HG03460 (cell line): Measurements from ENCODE around the gene PRPH2.
"Not testable (repeated sequence)": the region's sequence is repeated elsewhere in the genome, so short reads cannot be mapped to it uniquely, and the experiment has no call there.

Source experiments
- ATAC-seq: cut with Tn5 transposase; IDR thresholded peaks from one replicate; pipeline ENCODE4 v1.9.1; 2021; ENCODE audit not compliant: unreplicated experiment

Gene PRPH2

GRCh38 chr6:42742116-42742894 is 19.9 kb upstream of the PRPH2 start:
- no peak for ATAC-seq

GRCh38 chr6:42740725-42741124 is 18.3 kb upstream of the PRPH2 start:
- ATAC-seq: no peak

DNA sequence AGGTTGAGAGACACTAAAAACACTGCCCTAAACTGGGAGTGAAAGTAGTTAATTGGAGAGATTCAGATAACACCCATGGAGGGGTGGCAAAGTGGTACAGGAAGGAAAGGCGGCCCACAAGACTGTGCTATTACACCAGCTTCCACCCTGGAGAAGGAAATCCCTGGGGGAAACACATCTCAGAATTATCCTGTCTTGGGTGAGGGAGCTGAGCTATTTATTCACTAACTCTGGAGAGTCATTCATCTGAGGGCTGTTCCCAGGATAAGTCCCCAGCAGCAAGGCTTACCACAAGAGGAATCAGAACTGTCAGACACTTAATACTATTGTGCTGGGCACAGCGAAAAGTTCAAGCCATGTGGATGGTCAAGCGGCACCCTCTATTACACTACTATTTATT is 13.6 kb upstream of the PRPH2 start:
- no peak for ATAC-seq

GRCh38 chr6:42733867-42734481 is 11.6 kb upstream of the PRPH2 start:
- ATAC-seq: not testable (repeated sequence)

- ATAC-seq: no peak
These were observed 7.3 kb upstream of the PRPH2 start for GRCh38 chr6:42729731-42730130.

- ATAC-seq: no peak
These were observed 5.2 kb upstream of the PRPH2 start for GRCh38 chr6:42727627-42728026.

DNA sequence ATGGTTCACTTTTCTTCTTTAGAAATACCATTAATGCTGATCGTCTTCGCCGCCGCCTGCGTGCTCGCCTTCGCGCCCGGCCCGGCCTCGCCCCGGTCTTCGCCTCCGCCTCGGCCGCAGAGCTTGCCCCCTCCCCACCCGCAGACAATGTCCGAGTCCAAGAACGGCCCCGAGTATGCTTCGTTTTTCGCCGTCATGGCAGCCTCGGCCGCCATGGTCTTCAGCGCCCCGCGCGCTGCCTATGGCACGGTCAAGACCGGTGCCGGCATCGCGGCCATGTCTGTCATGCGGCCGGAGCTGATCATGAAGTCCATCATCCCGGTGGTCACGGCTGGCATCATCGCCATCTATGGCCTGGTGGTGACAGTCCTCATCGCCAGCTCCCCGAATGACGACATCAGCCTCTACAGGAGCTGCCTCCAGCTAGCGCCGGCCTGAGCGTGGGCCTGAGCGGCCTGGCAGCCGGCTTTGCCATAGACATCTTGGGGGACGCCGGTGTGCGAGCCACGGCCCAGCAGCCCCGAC is 4.8 kb upstream of the PRPH2 start:
- no peak for ATAC-seq

- ATAC-seq: peak; percentile 87
These were observed 4.2 kb upstream of the PRPH2 start for GRCh38 chr6:42726485-42727086.

DNA sequence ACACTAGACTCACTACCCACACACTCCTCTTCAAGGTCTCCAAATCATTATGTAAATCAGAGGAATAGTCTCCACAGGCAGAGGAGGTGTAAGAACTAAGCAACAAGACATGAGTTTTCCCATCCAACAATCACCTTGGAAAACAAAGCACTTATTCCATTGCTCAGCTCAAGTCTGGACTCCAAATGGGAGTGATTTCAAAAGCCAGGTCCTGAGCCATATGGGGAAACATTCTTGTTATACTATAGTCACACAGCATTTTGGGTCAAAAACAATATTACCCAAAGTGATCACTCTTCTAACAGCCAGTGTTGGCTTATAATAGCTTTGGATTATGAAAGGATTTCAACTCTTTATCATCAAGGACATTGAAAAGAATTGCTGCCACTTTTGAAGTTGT is 3.6 kb upstream of the PRPH2 start:
- ATAC-seq: no peak

- ATAC-seq: no peak
These were observed 2.4 kb upstream of the PRPH2 start for GRCh38 chr6:42724825-42725224.

GRCh38 chr6:42720739-42721138 is 1.7 kb downstream of the PRPH2 start:
- ATAC-seq: no peak

DNA sequence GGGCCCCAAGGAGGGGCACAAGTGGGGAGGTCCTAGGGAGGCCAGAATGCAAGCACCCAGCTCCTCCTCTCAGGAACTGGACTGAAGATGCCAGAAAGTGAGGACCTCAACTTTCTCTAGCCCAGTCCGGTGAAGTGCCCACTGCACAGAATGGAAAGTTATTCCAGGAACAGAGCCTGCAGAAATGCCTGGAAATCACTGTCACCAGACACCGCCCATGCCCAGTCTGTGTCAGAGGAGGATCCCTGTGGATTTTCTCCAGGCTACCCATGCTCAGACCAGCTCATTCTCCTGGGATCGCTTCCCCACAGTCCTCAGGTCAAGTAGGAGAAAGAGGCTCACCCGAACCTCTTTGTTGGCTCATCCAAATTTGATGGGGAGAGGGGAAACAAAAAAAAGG is 6.5 kb downstream of the PRPH2 start:
- ATAC-seq: no peak

- ATAC-seq: no peak
These were observed 8.2 kb downstream of the PRPH2 start for GRCh38 chr6:42714098-42714761.

GRCh38 chr6:42711930-42712329 is 10.5 kb downstream of the PRPH2 start:
- ATAC-seq: no peak

GRCh38 chr6:42710316-42710715 is 12.1 kb downstream of the PRPH2 start:
- no peak for ATAC-seq

DNA sequence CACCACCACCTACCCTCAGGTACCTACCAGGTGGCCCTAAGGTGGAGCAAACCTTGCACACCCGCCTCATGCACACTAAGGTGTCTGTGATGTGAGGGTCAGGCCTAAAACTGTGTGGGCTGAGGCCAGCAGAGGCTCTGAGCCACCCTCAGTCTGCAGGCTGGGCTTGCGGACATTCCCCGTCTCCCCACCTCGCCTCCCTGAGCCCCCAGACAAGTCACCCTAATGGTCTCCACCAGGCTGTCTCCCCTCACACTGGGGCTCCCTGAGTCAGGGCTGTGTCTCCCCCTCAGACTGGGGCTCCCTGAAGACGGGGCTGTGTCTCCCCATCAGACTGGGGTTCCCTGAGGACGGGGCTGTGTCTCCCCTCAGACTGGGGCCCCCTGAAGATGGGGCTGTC is 12.5 kb downstream of the PRPH2 start:
- no peak for ATAC-seq

- ATAC-seq: no peak
These were observed 14.3 kb downstream of the PRPH2 start for GRCh38 chr6:42708096-42708495.

GRCh38 chr6:42707595-42707994 is 14.8 kb downstream of the PRPH2 start:
- no peak for ATAC-seq

GRCh38 chr6:42704937-42705374 is 17.4 kb downstream of the PRPH2 start:
- ATAC-seq: no peak

GRCh38 chr6:42704251-42704936 is 18.0 kb downstream of the PRPH2 start:
- ATAC-seq: no peak

GRCh38 chr6:42702786-42703185 is 19.6 kb downstream of the PRPH2 start:
- not testable (repeated sequence) for ATAC-seq
